GM18868 (cell line): ENCODE results near the gene SYNM.

Source experiments
- ATAC-seq: cut with Tn5 transposase; IDR thresholded peaks from one replicate; pipeline ENCODE4 v1.9.1; 2021; ENCODE audit warnings: mild to moderate bottlenecking, moderate library complexity; ENCODE audit not compliant: unreplicated experiment

The SYNM gene

DNA sequence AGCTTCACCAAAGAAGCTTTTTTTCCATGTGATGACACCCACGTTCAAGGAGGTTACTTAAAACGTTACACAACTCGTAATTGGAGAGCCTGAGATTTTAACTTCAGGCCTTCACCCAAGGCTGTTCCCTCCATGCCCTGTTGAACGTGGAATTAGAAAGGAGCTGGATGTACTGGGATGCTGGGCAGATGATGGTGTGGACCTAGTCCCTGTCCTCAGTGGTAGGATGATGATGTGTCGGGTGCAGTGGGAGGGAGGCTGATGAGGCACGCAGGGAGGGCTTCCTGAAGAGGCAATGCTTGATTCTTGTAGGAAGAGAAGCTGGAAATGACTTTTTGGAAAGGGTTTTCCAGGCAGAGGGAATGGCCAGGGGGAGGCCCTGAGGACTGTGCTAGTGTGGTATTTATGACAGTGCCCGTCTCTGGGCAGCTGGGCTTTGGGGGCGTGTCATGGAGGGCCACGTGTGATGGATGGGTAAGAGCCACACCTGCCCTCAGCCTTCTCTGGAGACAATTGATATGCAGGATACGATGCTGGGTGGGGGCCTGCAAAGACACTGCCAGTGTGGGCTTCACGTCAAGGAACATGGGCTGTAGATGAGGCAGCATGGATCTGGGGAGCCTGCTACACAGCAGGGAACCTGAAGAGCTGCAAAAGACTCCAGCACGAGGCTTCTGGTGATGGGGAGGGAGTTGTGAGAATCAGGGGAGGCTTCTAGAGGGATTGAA, 15.3 kb downstream of the SYNM start:
- ATAC-seq, result no peak

DNA sequence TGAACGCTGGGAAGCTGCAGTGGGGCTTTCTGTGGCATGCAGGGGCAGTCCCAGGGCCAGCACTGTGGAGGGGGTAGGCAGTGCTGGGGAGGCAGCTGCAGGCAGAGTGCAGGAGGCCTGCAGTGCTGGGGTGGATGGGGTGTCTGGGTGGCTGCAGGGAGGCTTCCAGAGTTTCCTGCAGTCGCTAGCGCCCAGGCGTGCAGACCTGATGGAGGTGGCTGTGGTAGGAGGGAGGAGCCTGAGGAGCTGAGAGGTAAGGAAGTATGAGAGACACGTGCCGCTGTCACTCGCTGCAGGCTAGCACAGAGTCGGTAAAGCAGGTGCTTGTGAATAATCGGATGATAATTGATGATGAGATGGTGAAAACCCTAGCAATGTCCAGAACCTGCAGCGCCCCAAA, 16.3 kb downstream of the SYNM start:
- no peak for ATAC-seq

DNA sequence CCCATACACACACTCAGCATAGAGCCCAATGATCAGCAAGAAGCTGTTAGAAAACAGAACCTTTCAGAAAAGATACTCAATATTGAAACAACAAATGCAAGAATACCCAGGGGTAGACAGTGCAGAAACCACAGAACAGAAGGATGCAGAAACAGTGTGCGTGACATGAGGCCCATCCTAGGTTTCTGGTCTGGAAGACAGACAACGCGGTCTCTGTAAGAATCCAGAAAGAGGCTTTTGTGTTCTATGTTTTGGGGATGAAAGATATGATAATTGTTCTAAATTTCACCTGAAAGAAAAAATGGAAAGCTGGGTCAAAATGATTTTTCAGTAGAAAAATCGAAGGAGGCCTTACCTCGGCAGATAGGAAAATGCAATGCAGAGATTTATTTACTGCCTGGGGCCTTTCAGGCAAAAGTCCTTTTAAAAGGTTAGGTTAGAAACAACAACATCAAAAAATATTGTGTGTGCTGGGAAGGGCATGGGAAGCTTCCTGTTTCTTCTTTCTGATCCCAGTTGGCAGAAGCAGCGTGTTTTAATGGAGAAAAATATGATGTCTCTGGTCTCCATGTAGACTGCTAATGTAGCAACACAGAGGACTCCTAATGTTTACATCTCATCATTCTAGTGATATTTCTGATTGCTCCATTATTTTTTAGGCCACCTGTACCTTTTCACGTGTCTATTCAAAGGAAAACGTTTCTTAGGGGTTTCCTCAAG, 17.0 kb downstream of the SYNM start:
- ATAC-seq, result no peak

DNA sequence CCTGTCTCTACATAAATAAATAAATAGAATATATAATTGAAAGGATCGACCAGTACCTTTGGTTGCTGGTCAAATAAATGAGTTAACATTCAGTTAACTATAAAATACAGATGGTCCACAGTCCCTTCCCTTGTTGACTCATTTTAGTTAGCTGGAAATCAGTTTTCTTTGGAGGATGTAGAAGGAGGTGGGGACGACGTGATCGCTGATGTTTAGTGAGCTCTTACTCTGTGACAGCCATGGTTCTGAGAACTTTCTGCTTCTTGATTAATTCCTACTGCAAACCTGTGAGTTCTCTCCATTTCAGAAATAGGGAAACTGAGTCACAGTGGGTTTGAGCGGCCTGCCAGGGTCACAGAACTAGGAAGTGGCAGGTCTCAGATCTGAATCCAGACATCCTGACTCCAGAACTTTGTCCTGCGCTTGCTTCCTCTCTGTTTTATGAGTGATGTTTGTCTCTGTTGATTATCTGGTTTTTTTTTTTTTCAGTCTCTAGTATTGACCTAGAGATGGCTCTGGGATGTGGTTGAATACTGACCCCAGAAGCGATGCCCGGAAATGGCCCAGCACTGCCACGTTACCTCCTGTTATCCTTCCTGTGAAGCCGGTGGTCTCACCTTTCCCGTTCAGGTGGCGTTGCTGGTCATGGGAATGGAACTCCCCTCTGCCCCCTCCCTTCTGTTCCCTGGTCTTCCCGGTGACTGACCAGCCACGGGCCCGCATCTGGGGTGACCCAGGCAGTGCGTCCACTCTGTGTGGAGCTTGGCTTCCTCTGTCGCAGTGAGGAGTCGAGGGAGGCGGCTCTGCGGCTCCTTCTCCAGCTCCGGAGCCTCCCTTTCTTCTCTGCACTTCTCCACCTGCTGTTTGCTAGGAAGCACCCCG, 18.2 kb downstream of the SYNM start:
- ATAC-seq, result no peak

DNA sequence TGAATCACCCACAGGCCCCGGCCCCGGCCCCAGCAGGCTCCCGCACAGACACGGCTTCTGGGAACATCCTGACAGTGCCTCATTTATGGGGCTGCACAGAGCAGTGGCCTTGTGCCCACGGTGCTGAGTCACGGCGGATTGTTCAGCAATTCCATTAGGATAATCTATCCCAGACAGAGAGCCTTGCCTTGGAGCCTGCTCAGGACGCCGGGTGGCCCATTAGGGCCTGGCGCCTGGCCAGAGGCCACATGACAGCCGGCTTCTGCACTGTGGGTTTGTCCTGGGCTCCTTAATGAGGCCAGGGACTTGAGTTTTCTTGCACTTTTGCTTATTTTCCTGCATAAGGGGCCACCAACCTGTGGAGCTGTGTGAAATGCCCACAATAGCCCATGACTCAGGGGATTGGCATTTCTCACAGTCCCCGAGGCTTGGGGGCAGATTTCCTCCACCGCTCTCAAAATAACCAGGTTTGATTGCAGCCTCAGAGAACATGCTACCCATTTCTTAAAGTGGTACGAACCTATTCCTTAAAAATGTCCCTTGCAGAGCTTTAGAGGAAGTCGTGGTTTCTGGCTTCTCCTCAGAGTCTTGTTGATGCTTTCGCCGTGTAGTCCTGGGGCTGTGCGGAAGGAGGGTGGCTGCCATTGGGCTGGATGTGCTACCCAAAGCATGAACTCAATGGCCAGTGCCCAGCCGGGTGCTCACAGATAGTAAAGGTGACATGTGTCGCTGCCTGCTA, 19.0 kb downstream of the SYNM start:
- no peak for ATAC-seq

DNA sequence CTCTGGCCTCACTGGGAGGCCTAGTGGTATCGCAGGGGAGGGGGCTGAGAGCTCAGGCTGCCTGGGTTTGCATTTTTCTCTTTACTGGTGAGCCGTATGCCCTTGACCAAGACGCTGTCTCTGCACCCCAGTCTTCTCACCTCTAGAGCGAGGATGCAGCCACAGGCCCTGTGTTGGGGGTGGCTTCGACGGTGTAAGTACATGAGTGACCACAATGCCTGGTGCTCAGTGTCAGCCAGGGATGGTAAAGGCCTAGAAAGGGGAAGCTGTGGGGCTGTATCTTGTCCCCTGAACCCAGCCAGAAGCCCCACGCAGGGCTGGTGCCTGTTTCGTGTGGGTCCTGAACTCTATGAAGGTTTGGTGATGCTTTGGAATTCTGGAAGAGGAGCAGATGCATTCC, 19.8 kb downstream of the SYNM start:
- ATAC-seq, result no peak

DNA sequence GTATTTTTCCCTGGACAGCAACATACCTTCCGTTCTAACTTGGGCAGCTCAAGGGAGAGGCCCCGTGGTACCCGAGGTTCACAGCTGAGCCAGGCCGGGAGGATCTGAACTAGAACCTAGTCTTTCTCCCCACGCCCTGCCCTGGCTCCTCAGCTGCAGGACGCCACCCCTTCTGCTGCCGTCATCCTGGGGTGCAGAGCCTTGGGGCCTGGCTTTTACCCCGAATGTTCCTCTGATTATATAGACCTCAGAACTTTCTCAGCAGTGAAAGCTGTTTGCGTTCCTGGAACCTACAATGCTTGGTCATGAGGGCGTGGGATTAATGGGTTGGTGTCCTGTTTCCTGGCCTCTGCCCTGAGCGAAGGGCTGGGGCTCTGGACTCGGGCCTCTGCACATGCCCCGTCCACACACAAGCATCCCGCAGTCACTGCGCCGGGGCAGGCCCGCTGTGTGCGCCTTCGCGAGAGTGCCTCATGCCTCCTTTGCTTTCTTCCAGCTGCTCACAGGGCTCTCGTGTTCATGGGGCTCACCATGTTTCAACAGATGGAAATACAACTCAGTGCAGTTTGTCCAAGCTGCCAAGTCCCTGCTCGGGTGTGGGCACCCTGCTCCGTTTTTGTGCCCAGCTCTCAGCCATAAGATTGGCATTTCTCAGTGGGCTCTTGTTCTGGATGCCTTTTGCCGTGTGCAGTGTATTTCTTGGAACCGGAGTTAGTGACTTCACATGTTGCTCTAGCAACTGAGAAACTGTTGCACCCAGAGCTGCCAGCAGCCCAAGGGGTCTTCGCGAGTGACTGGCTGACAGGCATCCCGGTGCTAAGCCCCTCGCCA, 20.4 kb downstream of the SYNM start:
- no peak for ATAC-seq

DNA sequence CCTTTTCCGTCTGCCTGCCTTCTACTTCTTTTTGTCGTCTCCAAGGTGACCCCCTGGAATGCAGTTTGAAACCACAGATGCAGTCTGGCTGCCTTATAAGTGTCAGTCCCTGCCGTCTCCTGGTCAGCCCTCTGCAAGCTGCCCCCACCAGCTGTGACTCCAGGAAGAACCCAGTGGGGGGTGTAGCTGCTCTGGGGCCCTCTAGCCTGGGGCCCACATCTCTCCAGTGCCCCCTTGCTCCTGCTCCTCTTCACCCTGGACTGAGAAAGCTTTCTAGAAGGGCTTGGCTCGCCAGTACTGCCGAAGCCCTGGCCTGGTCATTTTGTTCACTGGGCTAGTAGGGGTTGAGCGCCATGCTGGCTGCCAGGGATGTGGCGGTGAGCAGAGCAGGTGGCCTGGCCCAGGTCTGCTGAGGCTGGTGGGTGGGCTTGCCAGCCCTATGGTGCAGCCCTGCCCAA, 21.3 kb downstream of the SYNM start:
- no peak for ATAC-seq

DNA sequence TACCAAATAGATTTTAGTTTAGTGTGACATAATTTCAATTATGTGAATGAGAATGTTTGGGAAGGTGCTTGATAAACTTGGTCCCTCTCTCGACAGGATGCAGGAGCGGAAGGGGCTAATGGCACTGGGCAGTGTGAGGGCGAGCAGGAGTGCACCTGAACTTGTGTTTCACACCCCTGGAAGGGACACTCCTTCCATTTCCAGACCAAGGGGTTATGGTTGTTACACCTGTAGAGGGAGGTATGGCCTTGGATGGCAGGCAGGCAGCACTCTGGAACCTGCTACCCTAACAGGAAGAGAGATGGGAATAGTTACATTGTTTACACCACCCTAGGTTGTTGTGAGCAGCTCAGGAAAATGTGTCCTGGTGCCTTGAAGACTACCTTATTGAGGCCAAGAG, 22.1 kb downstream of the SYNM start:
- no peak for ATAC-seq

DNA sequence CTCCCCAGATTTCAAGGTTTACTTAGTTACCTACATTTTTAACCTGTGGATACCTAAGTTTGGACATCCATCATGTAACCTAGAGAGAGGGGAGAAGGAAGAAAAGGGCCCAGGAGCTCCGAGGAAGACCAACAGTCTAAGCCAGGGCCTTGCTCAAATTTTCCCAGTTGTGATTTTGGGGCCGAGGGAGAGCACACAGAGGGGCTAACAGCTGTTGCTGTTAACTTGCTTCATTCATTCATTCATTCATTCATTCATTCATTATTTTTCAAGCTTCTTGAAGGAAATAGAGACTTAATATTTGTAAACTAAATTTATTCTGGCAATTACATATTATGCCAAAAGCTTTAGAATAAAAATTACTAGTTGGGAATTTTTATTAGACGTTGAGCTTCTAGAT, 22.9 kb downstream of the SYNM start:
- no peak for ATAC-seq

DNA sequence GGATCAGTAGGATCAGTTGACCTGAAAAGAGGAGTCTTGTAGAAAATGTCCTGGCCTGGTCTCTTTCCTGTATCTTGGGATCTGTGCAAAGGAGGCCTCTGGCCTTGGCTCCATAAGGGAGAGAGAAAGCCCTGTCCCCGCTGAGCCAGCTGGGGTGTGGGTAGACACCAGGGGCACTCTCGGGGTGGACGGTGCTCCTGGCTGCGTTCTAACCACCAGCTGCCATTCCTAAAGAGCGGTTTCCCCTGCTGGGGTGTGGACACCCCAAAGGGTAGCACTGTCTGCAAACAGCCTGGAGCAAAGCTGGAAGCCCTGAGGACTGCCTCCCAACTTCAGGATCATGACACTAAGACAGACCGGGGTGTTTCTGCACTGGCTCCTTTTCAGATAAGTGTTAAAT, 23.5 kb downstream of the SYNM start:
- ATAC-seq, result no peak

DNA sequence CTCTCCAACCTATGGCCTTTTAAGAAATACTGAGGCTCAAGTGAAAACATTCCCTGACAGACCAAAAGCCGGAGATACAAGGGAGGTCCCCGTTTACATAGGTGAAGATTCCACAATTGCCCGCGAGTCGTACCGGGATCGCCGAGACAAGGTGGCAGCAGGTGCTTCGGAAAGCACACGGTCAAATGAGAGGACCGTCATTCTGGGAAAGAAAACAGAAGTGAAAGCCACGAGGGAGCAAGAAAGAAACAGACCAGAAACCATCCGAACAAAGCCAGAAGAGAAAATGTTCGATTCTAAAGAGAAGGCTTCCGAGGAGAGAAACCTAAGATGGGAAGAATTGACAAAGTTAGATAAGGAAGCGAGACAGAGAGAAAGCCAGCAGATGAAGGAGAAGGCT, 24.8 kb downstream of the SYNM start:
- no peak for ATAC-seq

DNA sequence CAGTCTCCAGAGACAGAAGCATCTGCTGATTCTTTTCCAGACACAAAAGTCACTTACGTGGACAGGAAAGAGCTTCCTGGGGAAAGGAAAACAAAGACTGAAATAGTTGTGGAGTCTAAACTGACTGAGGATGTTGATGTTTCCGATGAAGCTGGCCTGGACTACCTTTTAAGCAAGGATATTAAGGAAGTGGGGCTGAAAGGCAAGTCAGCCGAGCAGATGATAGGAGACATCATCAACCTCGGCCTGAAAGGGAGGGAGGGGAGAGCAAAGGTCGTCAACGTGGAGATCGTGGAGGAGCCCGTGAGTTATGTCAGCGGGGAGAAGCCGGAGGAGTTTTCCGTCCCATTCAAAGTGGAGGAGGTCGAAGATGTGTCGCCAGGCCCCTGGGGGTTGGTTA, 25.4 kb downstream of the SYNM start:
- no peak for ATAC-seq

DNA sequence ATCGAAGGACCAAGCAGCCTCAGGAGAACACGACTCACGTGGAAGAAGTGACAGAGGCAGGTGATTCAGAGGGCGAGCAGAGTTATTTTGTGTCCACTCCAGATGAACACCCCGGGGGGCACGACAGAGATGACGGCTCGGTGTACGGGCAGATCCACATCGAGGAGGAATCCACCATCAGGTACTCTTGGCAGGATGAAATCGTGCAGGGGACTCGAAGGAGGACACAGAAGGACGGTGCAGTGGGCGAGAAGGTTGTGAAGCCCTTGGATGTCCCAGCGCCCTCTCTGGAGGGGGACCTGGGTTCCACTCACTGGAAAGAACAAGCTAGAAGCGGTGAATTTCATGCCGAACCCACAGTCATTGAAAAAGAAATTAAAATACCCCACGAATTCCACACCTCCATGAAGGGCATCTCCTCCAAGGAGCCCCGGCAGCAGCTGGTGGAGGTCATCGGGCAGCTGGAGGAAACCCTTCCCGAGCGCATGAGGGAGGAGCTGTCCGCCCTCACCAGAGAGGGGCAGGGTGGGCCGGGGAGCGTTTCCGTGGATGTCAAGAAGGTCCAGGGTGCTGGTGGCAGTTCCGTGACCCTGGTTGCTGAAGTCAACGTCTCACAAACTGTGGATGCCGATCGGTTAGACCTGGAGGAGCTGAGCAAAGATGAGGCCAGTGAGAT, 26.0 kb downstream of the SYNM start:
- no peak for ATAC-seq

DNA sequence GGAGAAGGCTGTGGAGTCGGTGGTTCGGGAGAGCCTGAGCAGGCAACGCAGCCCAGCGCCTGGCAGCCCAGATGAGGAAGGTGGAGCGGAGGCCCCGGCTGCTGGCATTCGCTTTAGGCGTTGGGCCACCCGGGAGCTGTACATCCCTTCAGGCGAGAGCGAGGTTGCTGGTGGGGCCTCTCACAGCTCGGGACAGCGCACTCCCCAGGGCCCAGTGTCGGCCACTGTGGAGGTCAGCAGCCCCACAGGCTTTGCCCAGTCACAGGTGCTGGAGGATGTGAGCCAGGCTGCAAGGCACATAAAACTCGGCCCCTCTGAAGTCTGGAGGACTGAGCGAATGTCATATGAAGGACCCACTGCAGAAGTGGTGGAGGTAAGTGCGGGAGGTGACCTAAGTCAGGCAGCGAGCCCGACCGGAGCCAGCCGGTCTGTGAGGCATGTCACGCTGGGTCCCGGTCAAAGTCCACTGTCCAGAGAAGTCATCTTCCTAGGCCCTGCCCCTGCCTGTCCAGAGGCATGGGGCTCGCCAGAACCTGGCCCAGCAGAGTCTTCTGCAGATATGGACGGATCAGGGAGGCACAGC, 26.7 kb downstream of the SYNM start:
- no peak for ATAC-seq

DNA sequence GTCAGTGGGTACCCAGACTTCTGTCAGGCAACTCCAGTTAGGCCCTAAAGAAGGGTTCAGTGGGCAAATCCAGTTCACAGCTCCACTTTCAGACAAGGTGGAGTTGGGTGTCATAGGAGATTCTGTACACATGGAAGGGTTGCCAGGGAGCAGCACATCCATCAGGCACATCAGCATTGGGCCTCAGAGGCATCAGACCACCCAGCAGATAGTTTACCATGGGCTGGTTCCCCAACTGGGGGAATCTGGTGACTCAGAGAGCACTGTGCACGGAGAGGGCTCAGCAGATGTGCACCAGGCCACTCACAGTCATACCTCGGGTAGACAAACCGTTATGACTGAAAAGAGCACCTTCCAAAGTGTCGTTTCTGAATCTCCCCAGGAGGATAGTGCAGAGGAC, 27.2 kb downstream of the SYNM start:
- ATAC-seq, result no peak

DNA sequence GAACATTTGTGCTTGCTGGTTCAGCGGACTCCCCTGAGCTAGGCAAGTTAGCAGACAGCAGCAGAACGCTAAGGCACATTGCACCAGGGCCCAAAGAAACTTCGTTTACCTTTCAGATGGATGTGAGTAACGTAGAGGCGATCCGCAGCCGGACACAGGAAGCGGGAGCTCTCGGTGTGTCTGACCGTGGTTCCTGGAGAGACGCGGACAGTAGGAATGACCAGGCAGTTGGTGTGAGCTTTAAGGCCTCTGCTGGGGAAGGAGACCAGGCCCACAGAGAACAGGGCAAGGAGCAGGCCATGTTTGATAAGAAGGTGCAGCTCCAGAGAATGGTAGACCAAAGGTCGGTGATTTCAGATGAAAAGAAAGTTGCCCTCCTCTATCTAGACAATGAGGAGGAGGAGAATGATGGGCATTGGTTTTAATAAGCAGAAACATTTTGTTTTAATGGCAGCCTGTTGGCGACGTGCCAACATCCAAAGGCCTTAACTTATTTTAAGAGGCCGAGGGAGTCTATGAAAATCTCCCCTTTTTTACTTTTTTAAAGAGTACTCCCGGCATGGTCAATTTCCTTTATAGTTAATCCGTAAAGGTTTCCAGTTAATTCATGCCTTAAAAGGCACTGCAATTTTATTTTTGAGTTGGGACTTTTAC, 27.9 kb downstream of the SYNM start:
- no peak for ATAC-seq

DNA sequence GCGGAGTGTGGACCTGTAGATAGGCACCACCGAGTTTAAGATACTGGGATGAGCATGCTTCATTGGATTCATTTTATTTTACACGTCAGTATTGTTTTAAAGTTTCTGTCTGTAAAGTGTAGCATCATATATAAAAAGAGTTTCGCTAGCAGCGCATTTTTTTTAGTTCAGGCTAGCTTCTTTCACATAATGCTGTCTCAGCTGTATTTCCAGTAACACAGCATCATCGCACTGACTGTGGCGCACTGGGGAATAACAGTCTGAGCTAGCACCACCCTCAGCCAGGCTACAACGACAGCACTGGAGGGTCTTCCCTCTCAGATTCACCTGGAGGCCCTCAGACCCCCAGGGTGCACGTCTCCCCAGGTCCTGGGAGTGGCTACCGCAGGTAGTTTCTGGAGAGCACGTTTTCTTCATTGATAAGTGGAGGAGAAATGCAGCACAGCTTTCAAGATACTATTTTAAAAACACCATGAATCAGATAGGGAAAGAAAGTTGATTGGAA, 29.5 kb downstream of the SYNM start:
- ATAC-seq, result no peak
